Stimulated activated CD8-positive, alpha-beta memory T cell treated with anti-CD3 and anti-CD28 coated beads, Interleukin-4, amount 100 ng/mL, for 1 hour (primary cell): ENCODE measurements around the gene REEP2.
"Not testable (repeated sequence)": the region's sequence is repeated elsewhere in the genome, so short reads cannot be mapped to it uniquely, and the experiment has no call there.

Experiments
- DNase-seq, 2 donors: peaks; one replicate each; pipeline ENCODE4 v3.0.0-alpha.2; 2020; ENCODE audit warnings: low read depth in 2 of 2, low spot score in 1 of 2

REEP2 gene

DNA sequence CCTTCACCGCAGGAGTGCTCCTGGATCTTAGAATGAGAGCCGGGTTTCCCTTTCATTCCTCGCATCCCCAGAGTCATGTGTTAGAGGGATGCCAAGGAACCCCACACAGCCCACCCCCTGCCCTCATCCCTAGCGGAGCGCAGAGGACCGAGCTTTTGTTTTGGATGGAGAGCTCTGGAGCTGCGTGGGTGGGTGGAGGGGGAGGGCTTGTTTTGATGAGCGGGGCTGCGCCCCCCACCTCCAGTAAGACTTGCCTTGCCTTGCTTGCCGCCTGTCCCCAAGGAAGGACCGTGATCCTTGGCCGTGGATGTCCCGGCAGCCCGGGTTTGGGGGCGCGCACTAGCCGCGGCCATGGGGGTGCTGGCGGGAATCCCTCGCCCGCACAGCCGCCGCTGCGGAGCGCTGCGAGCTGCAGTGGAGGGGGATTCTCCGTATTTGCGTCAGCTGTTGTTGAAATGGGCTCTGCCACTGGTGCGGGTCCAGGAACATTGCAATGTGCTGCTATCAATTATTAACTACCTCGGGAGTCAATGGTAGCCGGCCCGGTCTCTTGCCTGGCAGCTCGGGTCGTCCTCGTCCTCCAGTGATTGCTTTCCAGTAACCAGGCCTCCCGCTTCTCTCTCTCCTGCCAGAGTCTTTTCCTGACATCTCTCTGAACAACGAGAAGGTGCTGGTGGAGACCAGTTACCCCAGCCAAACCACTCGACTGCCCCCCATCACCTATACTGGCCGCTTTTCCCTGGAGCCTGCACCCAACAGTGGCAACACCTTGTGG, 27.5 kb downstream of the REEP2 start:
- DNase-seq, result no peak

DNA sequence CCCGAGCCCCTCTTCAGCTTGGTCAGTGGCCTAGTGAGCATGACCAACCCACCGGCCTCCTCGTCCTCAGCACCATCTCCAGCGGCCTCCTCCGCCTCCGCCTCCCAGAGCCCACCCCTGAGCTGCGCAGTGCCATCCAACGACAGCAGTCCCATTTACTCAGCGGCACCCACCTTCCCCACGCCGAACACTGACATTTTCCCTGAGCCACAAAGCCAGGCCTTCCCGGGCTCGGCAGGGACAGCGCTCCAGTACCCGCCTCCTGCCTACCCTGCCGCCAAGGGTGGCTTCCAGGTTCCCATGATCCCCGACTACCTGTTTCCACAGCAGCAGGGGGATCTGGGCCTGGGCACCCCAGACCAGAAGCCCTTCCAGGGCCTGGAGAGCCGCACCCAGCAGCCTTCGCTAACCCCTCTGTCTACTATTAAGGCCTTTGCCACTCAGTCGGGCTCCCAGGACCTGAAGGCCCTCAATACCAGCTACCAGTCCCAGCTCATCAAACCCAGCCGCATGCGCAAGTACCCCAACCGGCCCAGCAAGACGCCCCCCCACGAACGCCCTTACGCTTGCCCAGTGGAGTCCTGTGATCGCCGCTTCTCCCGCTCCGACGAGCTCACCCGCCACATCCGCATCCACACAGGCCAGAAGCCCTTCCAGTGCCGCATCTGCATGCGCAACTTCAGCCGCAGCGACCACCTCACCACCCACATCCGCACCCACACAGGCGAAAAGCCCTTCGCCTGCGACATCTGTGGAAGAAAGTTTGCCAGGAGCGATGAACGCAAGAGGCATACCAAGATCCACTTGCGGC, 28.2 kb downstream of the REEP2 start:
- peak; percentile 41 to 44 for DNase-seq

DNA sequence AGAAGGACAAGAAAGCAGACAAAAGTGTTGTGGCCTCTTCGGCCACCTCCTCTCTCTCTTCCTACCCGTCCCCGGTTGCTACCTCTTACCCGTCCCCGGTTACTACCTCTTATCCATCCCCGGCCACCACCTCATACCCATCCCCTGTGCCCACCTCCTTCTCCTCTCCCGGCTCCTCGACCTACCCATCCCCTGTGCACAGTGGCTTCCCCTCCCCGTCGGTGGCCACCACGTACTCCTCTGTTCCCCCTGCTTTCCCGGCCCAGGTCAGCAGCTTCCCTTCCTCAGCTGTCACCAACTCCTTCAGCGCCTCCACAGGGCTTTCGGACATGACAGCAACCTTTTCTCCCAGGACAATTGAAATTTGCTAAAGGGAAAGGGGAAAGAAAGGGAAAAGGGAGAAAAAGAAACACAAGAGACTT, 28.9 kb downstream of the REEP2 start:
- peak in 1 of 2 donors; percentile 38 for DNase-seq

DNA sequence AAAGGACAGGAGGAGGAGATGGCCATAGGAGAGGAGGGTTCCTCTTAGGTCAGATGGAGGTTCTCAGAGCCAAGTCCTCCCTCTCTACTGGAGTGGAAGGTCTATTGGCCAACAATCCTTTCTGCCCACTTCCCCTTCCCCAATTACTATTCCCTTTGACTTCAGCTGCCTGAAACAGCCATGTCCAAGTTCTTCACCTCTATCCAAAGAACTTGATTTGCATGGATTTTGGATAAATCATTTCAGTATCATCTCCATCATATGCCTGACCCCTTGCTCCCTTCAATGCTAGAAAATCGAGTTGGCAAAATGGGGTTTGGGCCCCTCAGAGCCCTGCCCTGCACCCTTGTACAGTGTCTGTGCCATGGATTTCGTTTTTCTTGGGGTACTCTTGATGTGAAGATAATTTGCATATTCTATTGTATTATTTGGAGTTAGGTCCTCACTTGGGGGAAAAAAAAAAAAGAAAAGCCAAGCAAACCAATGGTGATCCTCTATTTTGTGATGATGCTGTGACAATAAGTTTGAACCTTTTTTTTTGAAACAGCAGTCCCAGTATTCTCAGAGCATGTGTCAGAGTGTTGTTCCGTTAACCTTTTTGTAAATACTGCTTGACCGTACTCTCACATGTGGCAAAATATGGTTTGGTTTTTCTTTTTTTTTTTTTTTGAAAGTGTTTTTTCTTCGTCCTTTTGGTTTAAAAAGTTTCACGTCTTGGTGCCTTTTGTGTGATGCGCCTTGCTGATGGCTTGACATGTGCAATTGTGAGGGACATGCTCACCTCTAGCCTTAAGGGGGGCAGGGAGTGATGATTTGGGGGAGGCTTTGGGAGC, 29.5 kb downstream of the REEP2 start:
- DNase-seq, result peak in 1 of 2 donors; percentile 46

DNA sequence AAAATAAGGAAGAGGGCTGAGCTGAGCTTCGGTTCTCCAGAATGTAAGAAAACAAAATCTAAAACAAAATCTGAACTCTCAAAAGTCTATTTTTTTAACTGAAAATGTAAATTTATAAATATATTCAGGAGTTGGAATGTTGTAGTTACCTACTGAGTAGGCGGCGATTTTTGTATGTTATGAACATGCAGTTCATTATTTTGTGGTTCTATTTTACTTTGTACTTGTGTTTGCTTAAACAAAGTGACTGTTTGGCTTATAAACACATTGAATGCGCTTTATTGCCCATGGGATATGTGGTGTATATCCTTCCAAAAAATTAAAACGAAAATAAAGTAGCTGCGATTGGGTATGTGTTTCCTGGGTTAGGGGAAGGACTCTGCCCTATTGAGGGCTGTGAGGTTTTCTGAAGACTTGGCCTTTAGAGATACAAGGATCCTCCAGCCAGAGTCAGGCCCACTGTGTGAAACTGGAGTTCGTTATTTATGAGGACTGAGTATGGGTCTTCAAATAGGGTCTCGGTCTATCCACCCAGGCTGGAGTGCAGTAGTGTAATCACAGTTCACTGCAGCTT, 30.2 kb downstream of the REEP2 start:
- DNase-seq, result no peak

DNA sequence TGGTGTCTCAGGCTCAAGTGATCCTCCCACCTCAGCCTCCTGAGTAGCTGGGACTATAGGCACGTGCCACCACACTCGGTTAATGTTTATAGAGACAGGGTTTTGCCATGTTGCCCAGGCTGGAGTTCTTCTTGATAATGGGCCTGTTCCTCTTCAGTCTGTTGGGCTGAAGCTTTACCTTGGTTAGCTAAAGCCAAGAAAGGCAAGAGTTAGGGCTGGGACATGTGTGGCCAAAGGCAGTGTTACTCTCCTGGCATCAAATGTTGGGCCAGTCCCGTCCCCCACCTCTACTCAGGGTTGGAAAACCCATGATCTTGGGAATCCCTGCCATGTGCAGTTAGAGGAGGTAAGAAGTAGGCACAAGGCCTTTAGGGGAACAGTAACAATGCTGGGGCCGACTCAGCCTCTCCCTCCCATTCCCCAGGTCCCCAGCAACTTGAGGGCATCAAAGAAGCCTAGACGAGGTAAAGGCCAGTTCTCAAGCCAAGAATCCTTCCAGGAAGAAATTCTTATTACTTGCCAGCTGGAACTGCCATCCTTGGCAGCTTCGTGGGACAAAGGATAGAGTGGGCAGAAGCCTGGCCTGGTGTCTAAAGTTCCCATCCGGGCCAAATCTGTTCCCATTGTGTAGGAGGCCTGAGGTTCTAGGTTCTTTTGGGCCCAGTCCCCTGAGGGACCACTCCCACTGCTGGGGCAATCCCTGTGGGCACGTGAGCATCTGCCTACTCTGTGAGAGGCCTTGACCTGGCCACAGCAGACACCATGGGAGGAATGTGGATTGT, 30.9 kb downstream of the REEP2 start:
- peak; percentile 60 to 76 for DNase-seq

DNA sequence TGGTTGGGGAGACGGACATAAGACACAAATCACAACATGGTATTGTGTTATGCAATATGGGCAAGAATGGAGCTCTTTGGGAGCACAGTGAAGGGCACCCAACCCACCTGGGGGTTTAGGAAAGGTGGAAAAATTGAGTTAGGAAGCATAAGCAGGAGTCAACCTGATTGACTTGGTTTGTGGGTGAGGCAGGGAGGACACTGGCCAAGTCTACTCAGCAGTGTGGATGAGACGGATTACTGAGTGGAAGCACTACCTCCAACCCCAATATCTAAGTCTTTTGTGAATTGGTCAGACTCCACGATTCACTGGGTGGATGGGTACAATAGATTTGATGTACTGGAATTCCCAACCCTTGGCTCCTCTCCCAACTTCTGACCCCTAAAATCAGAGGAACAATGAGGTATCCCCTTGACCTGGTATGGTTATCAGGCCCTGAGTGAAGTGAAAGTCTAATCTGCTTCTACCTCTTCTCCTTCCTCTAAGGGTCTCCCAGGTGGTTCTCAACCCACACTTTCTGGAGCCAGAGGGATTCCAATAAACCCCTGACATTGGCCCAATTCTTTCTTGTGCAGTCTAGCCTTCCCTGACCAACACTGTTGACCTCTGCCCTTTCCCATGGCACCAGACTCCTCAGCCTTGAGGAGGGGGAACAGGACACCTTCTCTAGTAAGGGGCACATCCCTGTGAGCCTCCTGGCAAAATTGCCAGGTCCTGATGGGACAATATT, 31.6 kb downstream of the REEP2 start:
- no peak for DNase-seq

DNA sequence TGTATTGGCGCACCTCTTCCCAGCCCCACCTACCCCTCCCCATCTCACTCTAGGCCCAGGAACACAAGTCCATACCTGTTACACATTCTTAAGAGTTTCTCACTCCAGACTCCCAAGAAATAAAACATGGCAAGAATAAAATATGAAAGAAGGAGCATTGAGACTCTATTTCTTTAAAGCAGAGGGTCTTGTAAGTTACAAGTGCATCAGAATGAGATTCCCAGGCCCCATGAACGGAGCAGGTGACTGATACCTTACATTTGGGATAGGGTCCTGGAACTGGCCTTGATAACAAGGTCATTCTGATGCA, 32.1 kb downstream of the REEP2 start:
- DNase-seq, result no peak

DNA sequence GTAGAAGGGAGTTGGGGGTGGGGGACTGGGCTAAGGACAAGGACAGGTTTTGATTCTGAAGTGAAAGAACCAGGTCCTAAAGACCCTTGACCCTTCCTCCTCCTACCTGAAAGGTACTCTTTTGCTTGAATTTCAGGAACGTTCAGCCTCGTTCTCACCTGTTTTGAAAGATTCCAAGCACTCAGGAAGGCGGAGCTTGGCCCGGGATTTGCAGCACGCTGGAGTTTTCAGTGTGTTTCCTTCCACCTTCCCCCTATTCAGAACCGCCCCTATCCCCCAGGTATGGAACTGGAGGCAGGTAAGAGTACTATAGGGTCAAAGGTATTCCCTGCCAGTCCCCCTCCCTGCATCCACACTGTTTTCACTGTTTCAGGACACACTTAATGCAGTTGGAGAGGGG, 33.5 kb downstream of the REEP2 start:
- DNase-seq, result no peak

DNA sequence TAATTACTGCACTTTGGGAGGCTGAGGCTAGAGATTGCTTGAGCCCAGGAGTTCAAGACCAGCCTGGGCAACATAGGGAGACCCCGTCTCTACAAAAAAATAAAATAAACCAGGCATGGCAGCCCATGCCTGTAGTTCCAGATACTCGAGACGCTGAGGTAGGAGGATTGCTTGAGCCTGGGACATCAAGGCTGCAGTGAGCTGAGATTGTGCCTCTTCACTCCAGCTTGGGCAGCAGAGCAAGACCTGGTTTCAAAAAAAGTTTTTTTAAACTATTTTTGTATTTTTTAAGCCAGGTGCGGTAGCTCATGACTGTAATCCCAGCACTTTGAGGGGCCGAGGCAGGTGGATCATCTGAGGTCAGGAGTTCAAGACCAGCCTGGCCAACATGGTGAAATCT, 34.3 kb downstream of the REEP2 start:
- not testable (repeated sequence) for DNase-seq

DNA sequence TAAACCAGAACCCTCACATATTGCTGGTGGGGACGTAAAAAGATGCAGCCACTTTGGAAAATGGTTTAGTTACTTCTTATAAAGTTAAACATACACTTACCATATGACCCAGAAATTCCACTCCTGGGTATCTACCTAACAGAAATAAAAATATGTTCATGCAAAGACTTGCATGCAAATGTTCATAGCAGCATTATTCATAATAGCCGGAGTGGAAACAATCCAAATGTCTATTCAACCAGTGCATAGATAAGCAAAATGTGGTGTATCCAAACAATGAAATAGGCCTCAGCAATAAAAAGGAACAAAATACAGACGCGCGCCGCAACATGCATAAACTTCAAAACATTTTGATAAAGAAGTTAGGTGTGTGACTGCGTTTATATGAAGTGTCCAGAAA, 38.1 kb downstream of the REEP2 start:
- no peak for DNase-seq

DNA sequence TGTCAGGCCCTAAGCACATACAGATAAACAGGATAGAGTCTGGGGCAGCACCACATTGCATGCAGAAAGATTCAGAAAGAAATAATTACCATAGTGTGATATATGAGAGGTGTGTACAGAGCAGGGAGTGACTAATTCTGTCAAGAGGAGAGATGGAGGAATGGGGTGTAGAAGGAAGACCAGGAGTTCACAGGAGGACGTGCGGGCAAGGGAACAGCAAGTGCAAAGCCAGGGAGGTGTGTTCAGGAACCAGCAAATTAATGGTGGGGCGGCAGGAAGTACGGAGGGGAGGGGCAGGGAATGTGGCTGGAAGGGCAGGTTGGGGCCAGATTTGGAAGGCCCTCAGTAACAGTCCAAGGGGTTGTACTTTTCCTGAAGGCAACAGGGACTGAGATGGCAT, 43.8 kb downstream of the REEP2 start:
- no peak for DNase-seq

DNA sequence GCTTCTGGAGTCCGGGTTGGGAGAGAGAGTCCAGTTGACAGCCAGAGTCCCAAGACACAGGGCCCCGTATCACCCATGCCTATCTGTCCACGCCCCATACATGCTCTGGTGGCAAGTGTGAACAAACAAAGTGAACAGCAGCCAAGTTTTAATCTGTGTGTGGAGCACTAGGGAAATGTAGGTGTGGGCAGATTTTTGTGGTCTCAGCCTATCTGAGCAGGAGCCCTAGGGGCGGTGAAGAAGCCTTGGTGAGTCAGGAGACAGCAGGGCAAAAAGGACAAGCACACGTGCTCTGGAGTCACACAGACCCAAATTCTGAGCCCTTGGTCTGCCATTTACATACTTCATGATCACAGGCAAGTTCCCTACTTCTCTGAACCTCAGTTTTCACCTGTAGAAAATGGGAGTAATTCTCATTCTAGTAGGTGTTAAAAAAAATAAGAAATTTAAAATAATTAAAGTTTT, 49.7 kb downstream of the REEP2 start:
- DNase-seq, result no peak

DNA sequence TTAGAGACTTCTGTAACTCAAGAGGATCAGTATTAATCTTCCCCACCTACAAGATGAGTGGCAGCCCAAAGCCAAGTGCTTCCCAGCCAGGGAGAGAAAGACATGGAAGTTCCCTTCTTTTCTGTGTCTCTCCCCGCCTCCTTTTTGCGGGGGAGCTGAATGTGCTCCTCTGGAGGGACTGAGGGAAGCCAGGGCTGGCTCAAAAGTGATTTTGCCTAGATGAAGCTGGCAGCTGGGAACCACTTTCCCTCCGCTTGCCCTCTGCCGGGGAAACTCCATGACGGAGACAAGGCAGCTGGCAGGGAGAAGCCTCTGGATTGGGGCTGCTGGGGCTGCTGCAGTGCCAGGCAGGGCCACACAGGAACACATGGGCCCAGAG, 50.8 kb downstream of the REEP2 start:
- no peak for DNase-seq

DNA sequence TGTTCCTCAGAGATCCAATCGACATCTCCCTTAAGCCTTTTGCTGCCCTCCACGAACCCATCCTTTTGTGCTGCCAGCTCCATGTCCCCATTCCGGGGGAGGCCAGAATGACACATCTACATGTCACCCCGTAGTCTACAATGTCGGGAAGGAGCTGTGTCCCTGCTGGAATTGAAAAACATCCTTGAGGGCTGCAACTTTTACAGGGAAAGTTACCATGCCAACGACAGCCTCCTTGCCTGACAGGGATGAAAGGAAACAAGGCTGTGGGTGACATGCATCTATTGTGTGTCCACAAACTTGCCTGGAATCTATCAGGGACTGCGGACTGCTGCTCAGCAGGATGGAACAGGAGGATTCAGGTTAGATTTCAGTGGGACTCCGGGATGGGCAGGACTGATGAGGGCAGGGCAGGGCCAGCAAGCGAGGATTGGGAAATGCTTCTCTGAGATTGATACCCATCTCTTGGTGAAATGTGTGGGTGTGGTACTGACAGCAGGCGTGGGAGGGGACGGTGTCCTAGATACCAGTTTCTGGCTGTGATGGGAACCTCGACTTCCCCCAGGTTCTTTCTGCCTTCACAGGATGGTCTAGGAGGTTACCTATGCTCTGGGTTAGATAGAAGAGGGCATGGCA, 51.9 kb downstream of the REEP2 start:
- DNase-seq, result no peak

DNA sequence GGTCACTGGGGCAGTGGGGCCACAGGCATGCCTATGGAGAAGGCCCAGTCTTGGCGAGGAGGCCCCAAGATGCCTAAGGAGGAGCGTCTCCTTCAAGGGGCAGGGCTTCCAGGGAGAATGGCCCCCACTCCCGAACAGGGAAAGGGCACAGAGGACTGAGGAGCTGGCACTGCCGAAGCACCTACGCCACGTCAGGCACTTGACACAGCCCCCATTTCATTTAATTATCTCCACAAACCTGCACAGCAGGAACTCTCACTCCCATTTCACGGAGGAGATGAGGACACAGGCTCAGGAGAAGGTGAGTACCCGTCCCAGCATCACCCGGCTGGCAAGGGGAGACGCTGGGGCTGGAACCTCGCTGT, 52.4 kb downstream of the REEP2 start:
- no peak for DNase-seq

DNA sequence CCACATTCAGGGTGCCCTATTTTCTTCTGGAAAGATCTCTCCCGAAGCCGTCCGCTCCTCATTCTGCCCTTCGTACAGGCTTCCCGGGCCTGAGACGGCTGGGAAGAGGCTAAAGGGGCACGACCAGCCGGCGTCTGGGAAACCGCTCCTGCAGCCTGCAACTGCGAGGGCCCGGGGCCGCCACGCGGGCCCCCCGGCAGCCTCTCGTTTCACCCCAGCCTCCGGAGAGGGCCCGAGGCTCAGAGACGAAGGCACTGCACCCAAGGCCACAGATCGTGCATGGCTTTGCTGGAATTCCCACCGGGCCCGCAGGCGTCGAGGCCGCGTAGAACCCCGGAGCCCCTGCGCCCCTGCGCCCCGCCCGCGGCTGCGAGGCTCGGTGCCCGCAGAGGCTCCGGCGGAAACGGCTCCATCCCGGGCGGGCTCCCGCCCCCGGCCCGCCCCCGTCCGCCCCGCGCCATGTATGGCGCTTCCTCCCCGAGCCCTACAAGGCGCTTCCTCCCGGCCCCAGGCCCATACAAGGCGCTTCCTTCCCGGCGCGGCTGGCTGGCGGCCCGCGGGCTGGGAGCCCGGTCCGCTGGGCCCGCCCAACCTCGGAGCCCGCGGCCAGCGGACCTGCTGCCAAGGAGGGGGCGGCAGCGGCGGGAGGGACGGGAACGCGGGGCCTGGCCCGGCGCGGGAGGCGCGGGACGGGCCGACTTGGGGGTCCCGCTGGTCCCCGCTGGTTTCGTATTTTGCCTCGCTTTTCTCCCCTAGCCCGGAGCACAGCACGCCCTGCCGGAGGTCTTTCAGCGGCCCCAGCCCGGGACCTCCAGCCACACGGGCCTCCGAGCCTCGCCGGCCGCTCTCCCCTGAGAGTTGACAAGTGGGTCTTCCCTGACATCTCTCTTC, 53.1 kb downstream of the REEP2 start:
- peak; percentile 52 to 69 for DNase-seq

DNA sequence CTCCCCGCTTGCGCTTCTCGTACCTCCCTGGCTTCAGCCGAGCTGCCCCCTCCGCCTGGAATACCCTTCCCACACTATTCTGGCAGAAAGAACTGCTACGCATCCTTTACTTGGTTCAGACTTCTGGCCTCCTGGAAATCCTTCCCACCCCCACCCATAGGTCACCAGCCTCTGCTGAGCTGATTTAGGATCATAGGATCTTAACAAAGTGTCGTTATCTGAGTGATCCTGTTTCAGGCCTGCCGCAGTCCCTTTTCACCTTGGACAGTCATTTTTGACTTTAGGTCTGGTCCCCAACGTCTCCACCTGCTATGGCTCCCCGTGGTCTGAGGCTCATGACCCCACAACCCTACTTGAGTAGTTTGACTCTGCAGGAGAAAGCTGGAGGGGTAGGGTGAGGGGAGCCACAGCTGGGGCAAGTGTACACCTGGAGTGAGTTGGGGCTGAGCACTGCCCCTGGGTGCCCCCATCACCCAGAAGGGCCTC, 53.7 kb downstream of the REEP2 start:
- no peak for DNase-seq
